Endodermal cell (in vitro differentiated cells): ENCODE measurements around the gene TBX3. TPM values are rescaled to one million over a fixed set of nuclear protein-coding genes. Genes with fewer than 3 reads are reported as not detected.

ENCODE experiments used
- DNase-seq: peaks from one replicate; pipeline ENCODE4 v3.0.0-alpha.2; 2017
- H3K27ac ChIP-seq: 2 replicates; pipeline ENCODE4 v1.5.1; 2013; ENCODE audit warnings: mild to moderate bottlenecking, low read depth, low read length, moderate library complexity
- H3K27me3 ChIP-seq: 2 replicates; pipeline ENCODE4 v1.6.1; 2013; ENCODE audit warnings: mild to moderate bottlenecking, low read length, moderate library complexity; ENCODE audit not compliant: insufficient read depth, control insufficient read depth, poor library complexity, severe bottlenecking
- H3K36me3 ChIP-seq: 2 replicates; pipeline ENCODE4 v1.7.0; 2013; ENCODE audit warnings: mild to moderate bottlenecking, low read length, moderate library complexity; ENCODE audit not compliant: control insufficient read depth, insufficient read depth
- H3K4me1 ChIP-seq: one replicate; pipeline ENCODE4 v1.7.0; 2013; ENCODE audit warnings: low read length; ENCODE audit not compliant: control insufficient read depth, insufficient read depth
- H3K4me3 ChIP-seq: 2 replicates; pipeline ENCODE4 v1.5.1; 2013; ENCODE audit warnings: mild to moderate bottlenecking, low read length, moderate library complexity
- H3K9ac ChIP-seq: 2 replicates; pipeline ENCODE4 v1.6.1; 2013; ENCODE audit warnings: mild to moderate bottlenecking, low read length, moderate library complexity; ENCODE audit not compliant: poor library complexity, severe bottlenecking; ENCODE audit errors: extremely low read depth
- H3K9me3 ChIP-seq: 2 replicates; pipeline ENCODE4 v1.6.1; 2013; ENCODE audit warnings: mild to moderate bottlenecking, low read length, moderate library complexity; ENCODE audit not compliant: control insufficient read depth
- H3K27ac Mint-ChIP-seq: 2 replicates; pipeline ENCODE4 v1.8.0; 2020; ENCODE audit warnings: mixed read lengths
- H3K27me3 Mint-ChIP-seq: 2 replicates; pipeline ENCODE4 v1.8.0; 2021; ENCODE audit warnings: mild to moderate bottlenecking, mixed read lengths; ENCODE audit not compliant: insufficient read depth
- H3K36me3 Mint-ChIP-seq: 2 replicates; pipeline ENCODE4 v1.8.0; 2020; ENCODE audit warnings: low read depth, mixed read lengths
- H3K4me1 Mint-ChIP-seq: 2 replicates; pipeline ENCODE4 v1.8.0; 2020; ENCODE audit warnings: mixed read lengths
- H3K4me3 Mint-ChIP-seq: 2 replicates; pipeline ENCODE4 v1.8.0; 2020; ENCODE audit warnings: mild to moderate bottlenecking, moderate library complexity, mixed read lengths
- H3K9me3 Mint-ChIP-seq: 2 replicates; pipeline ENCODE4 v1.8.0; 2020; ENCODE audit warnings: mild to moderate bottlenecking, mixed read lengths
- WGBS, 2 experiments: methylation state at CpG; one replicate each; pipeline versions ENCODE4 v1.1.5 to v1.1.7; 2013; ENCODE audit warnings: missing lambda C conversion rate in 2 of 2, mixed read lengths in 1 of 2; ENCODE audit not compliant: insufficient coverage in 1 of 2, insufficient read length in 1 of 2; 5-methylcytosine and 5-hydroxymethylcytosine counted together
- total RNA-seq, 2 donors: library from RNA; stranded (reverse); fragmentation: NEBNext Ultra II Directional in 1 of 2; extraction: Animal tissue kit (Norgen Biotek cat#: 25700) in 1 of 2; gene quantifications; 2 replicates in 1 of 2; 3 replicates in 1 of 2; pipeline ENCODE4 v1.2.1, GENCODE V29; 2021
- TF ChIP-seq, protein P1 (sequence below): fragments of 200-600 bp; sonication (generic); conservative IDR thresholded peaks from 2 replicates; pipeline ENCODE4 v1.5.0; 2021; ENCODE audit warnings: antibody characterized with exemption, mild to moderate bottlenecking

TBX3 gene
- total RNA-seq, 2 donors from 2014 or later, result 80.8 to 88.1 TPM

GRCh38 chr12:114679452-114679875 lies 4.5 kb downstream of the TBX3 start:
- Histone ChIP-seq H3K27me3 (peaks cover 93% of the 10 kb centered on the region), H3K4me3 (peak overlapping the region; percentile 95), H3K9me3 (no peaks in the 10 kb centered on the region), H3K9ac (no peak overlapping the region), H3K27ac (no peak overlapping the region), H3K36me3 (peaks cover 44% of the 10 kb centered on the region), H3K4me1 (peaks cover 13% of the 10 kb centered on the region)
- Mint-ChIP-seq H3K9me3 (no peaks in the 10 kb centered on the region), H3K27me3 (peaks cover 95% of the 10 kb centered on the region), H3K4me1 (peaks cover 42% of the 10 kb centered on the region), H3K4me3 (peak overlapping the region; percentile 92), H3K27ac (no peak overlapping the region), H3K36me3 (peaks cover 78% of the 10 kb centered on the region)
- TF ChIP-seq, protein P1, sequence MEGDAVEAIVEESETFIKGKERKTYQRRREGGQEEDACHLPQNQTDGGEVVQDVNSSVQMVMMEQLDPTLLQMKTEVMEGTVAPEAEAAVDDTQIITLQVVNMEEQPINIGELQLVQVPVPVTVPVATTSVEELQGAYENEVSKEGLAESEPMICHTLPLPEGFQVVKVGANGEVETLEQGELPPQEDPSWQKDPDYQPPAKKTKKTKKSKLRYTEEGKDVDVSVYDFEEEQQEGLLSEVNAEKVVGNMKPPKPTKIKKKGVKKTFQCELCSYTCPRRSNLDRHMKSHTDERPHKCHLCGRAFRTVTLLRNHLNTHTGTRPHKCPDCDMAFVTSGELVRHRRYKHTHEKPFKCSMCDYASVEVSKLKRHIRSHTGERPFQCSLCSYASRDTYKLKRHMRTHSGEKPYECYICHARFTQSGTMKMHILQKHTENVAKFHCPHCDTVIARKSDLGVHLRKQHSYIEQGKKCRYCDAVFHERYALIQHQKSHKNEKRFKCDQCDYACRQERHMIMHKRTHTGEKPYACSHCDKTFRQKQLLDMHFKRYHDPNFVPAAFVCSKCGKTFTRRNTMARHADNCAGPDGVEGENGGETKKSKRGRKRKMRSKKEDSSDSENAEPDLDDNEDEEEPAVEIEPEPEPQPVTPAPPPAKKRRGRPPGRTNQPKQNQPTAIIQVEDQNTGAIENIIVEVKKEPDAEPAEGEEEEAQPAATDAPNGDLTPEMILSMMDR, result no peak
- peak; percentile 80 for DNase-seq
- WGBS, 2 experiments, result 4 to 8% methylated on average over 4 to 10 of the region's 10 CpGs

DNA sequence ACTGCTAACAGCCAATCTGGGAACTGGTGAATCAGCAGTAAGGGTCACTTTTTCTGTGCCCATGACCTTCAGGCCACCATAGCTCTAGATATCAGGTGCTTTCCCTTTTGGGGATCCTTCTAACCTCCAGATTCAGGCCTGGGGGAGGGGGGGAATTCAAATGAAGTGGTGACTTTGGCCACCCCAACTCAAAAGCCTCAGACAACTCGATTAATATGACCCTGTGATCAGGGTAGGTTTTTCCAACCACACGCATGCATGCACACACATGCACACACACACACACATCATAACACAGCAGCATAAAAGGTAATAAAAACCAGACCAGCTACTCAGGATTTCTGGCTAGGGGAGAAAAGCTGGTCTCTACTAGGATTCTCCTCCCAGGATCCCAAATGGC lies 5.3 kb downstream of the TBX3 start:
- peak overlapping the region; percentile 95 for H3K4me3 ChIP-seq
- H3K27ac Mint-ChIP-seq, result no peak overlapping the region
- H3K36me3 Mint-ChIP-seq, result peaks cover 82% of the 10 kb centered on the region
- H3K9ac ChIP-seq, result no peak overlapping the region
- no peaks in the 10 kb centered on the region for H3K9me3 ChIP-seq
- H3K4me1 ChIP-seq, result peaks cover 13% of the 10 kb centered on the region
- TF ChIP-seq, protein P1, result no peak
- H3K9me3 Mint-ChIP-seq, result no peaks in the 10 kb centered on the region
- H3K36me3 ChIP-seq, result peaks cover 49% of the 10 kb centered on the region
- peaks cover 99% of the 10 kb centered on the region for H3K27me3 Mint-ChIP-seq
- WGBS, 2 experiments, result 87% methylated on average over 2 of the region's 2 CpGs; no CpG with 5 or more reads in 1 of the 2 experiments
- peaks cover 45% of the 10 kb centered on the region for H3K4me1 Mint-ChIP-seq
- peaks cover 100% of the 10 kb centered on the region for H3K27me3 ChIP-seq
- DNase-seq, result peak; percentile 39
- no peak overlapping the region for H3K27ac ChIP-seq
- H3K4me3 Mint-ChIP-seq, result peak overlapping the region; percentile 92

DNA sequence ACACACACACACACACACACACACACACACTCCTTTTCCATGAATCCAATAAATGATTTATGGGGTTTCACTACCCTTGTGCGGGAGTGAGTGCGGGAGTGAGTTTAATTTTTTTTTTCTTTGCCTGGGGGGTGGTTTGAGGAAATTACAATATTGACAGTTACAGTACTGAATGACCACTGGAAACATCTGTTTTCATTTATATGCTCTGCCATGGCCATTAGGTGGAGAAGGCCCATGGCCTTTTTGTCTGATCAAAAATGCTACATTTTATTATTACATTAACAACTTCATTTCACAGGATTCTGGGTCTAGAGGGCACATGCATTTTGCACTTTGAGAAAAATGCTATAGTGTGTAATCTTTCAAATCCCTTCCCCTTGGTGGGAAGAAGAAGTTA lies 5.9 kb downstream of the TBX3 start:
- WGBS, 2 experiments, result 89% methylated on average over 2 of the region's 2 CpGs; no CpG with 5 or more reads in 1 of the 2 experiments
- TF ChIP-seq, protein P1, result no peak
- Mint-ChIP-seq H3K9me3 (no peaks in the 10 kb centered on the region), H3K27ac (no peak overlapping the region), H3K4me1 (peaks cover 52% of the 10 kb centered on the region), H3K27me3 (peaks cover 99% of the 10 kb centered on the region), H3K36me3 (peaks cover 89% of the 10 kb centered on the region), H3K4me3 (no peak overlapping the region)
- Histone ChIP-seq H3K27me3 (peaks cover 100% of the 10 kb centered on the region), H3K27ac (no peak overlapping the region), H3K4me1 (peaks cover 18% of the 10 kb centered on the region), H3K36me3 (peaks cover 54% of the 10 kb centered on the region), H3K9ac (no peak overlapping the region), H3K9me3 (no peaks in the 10 kb centered on the region), H3K4me3 (no peak overlapping the region)
- no peak for DNase-seq
